Measurements from ENCODE around the gene NPTN. TPM values are rescaled to one million over a fixed set of nuclear protein-coding genes. Genes with fewer than 3 reads are reported as not detected.

Gene NPTN
- total and polyA plus RNA-seq, 2 donors from 2014 or later: 100 to 130 TPM

GRCh38 chr15:73655724-73656123 is 22.5 kb upstream of the NPTN start:
- Histone ChIP-seq H3K36me3 (ENCODE audit: control insufficient read depth in 2 of 3, insufficient read depth in 3 of 3, low read length in 3 of 3) (no peaks in the 10 kb centered on the region), H3K4me3 (ENCODE audit: low read length in 3 of 3) (no peak overlapping the region), H3K27me3 (ENCODE audit: control insufficient read depth, insufficient read depth, low read length) (no peaks in the 10 kb centered on the region), H3K4me1 (ENCODE audit: control insufficient read depth in 2 of 3, insufficient read depth in 2 of 3, low read depth in 1 of 3, low read length in 3 of 3) (no peaks in the 10 kb centered on the region), H3K9ac (ENCODE audit: low read length in 3 of 3) (no peak overlapping the region), H3K9me3 (ENCODE audit: control insufficient read depth in 2 of 3, insufficient read depth in 1 of 3, low read length in 3 of 3) (no peaks in the 10 kb centered on the region), H3K27ac (ENCODE audit: low read depth in 2 of 2, low read length in 2 of 2) (no peak overlapping the region)
- TF ChIP-seq CTCF (IDR thresholded peaks at IDR 0.05; ENCODE audit: borderline replicate concordance, extremely low read depth, insufficient read depth): no peak
- DNase-seq: no peak
- FAIRE-seq: no peak
- intact Hi-C loops (cut with DNase I): no loop called here

- no peaks in the 10 kb centered on the region for H3K27me3 ChIP-seq (ENCODE audit: control insufficient read depth, insufficient read depth, low read length)
- H3K9me3 ChIP-seq (ENCODE audit: control insufficient read depth in 2 of 3, insufficient read depth in 1 of 3, low read length in 3 of 3): no peaks in the 10 kb centered on the region
- intact Hi-C loops (cut with DNase I): no loop called here
- no peak for FAIRE-seq
- no peak overlapping the region for H3K4me3 ChIP-seq (ENCODE audit: low read length in 3 of 3)
- H3K4me1 ChIP-seq (ENCODE audit: control insufficient read depth in 2 of 3, insufficient read depth in 2 of 3, low read depth in 1 of 3, low read length in 3 of 3): no peaks in the 10 kb centered on the region
- no peaks in the 10 kb centered on the region for H3K36me3 ChIP-seq (ENCODE audit: control insufficient read depth in 2 of 3, insufficient read depth in 3 of 3, low read length in 3 of 3)
- no peak overlapping the region for H3K27ac ChIP-seq (ENCODE audit: low read depth in 2 of 2, low read length in 2 of 2)
- DNase-seq: peak in 3 of 5 donors; percentile 20 to 76 (median 74)
- H3K9ac ChIP-seq (ENCODE audit: low read length in 3 of 3): no peak overlapping the region
- TF ChIP-seq CTCF (IDR thresholded peaks at IDR 0.05; ENCODE audit: borderline replicate concordance, extremely low read depth, insufficient read depth): no peak
These were observed 21.5 kb upstream of the NPTN start for GRCh38 chr15:73654659-73655058.

GRCh38 chr15:73650416-73651126 is 17.4 kb upstream of the NPTN start:
- TF ChIP-seq CTCF (IDR thresholded peaks at IDR 0.05; ENCODE audit: borderline replicate concordance, extremely low read depth, insufficient read depth): no peak
- Histone ChIP-seq H3K9me3 (ENCODE audit: control insufficient read depth in 2 of 3, insufficient read depth in 1 of 3, low read length in 3 of 3) (no peaks in the 10 kb centered on the region), H3K4me1 (ENCODE audit: control insufficient read depth in 2 of 3, insufficient read depth in 2 of 3, low read depth in 1 of 3, low read length in 3 of 3) (no peaks in the 10 kb centered on the region), H3K4me3 (ENCODE audit: low read length in 3 of 3) (no peak overlapping the region), H3K27me3 (ENCODE audit: control insufficient read depth, insufficient read depth, low read length) (no peaks in the 10 kb centered on the region), H3K27ac (ENCODE audit: low read depth in 2 of 2, low read length in 2 of 2) (no peak overlapping the region), H3K36me3 (ENCODE audit: control insufficient read depth in 2 of 3, insufficient read depth in 3 of 3, low read length in 3 of 3) (no peaks in the 10 kb centered on the region), H3K9ac (ENCODE audit: low read length in 3 of 3) (no peak overlapping the region)
- intact Hi-C loops (cut with DNase I): no loop called here
- no peak for DNase-seq
- FAIRE-seq: no peak

- Histone ChIP-seq H3K4me3 (ENCODE audit: low read length in 3 of 3) (no peak overlapping the region), H3K9ac (ENCODE audit: low read length in 3 of 3) (no peak overlapping the region), H3K4me1 (ENCODE audit: control insufficient read depth in 2 of 3, insufficient read depth in 2 of 3, low read depth in 1 of 3, low read length in 3 of 3) (no peaks in the 10 kb centered on the region), H3K9me3 (ENCODE audit: control insufficient read depth in 2 of 3, insufficient read depth in 1 of 3, low read length in 3 of 3) (no peaks in the 10 kb centered on the region), H3K36me3 (ENCODE audit: control insufficient read depth in 2 of 3, insufficient read depth in 3 of 3, low read length in 3 of 3) (no peaks in the 10 kb centered on the region), H3K27ac (ENCODE audit: low read depth in 2 of 2, low read length in 2 of 2) (no peak overlapping the region), H3K27me3 (ENCODE audit: control insufficient read depth, insufficient read depth, low read length) (no peaks in the 10 kb centered on the region)
- no peak for TF ChIP-seq CTCF (IDR thresholded peaks at IDR 0.05; ENCODE audit: borderline replicate concordance, extremely low read depth, insufficient read depth)
- DNase-seq (no peak), FAIRE-seq (no peak)
- intact Hi-C loops (cut with DNase I): no loop called here
These were observed 14.8 kb upstream of the NPTN start for GRCh38 chr15:73648014-73648295.
